ENCODE data around the gene CELA3B.
"Not testable (repeated sequence)": the region's sequence is repeated elsewhere in the genome, so short reads cannot be mapped to it uniquely, and the experiment has no call there.

CELA3B gene

GRCh38 chr1:21981253-21981652 is 4.4 kb downstream of the CELA3B start:
- DNase-seq: not testable (repeated sequence)

GRCh38 chr1:21982122-21982521 is 5.3 kb downstream of the CELA3B start:
- DNase-seq: not testable (repeated sequence)

GRCh38 chr1:21983539-21983938 is 6.7 kb downstream of the CELA3B start:
- DNase-seq: not testable (repeated sequence)

GRCh38 chr1:21985893-21986292 is 9.1 kb downstream of the CELA3B start:
- not testable (repeated sequence) for DNase-seq

GRCh38 chr1:21986386-21986785 is 9.6 kb downstream of the CELA3B start:
- DNase-seq: not testable (repeated sequence)

- not testable (repeated sequence) for DNase-seq
Observed at GRCh38 chr1:21989672-21990393, 13.0 kb downstream of the CELA3B start.

- not testable (repeated sequence) for DNase-seq
Observed at GRCh38 chr1:21992186-21992585, 15.4 kb downstream of the CELA3B start.

- DNase-seq: not testable (repeated sequence)
Observed at GRCh38 chr1:21994716-21995115, 17.9 kb downstream of the CELA3B start.

- not testable (repeated sequence) for DNase-seq
Observed at GRCh38 chr1:21996663-21996970, 19.8 kb downstream of the CELA3B start.

GRCh38 chr1:21997891-21998623 is 21.2 kb downstream of the CELA3B start:
- not testable (repeated sequence) for DNase-seq

GRCh38 chr1:21998624-21999294 is 21.9 kb downstream of the CELA3B start:
- not testable (repeated sequence) for DNase-seq

- DNase-seq: not testable (repeated sequence)
Observed at GRCh38 chr1:21999645-22000044, 22.8 kb downstream of the CELA3B start.

- no peak for DNase-seq
Observed at GRCh38 chr1:22001409-22001808, 24.6 kb downstream of the CELA3B start, which contains the start of gene CELA3A. Gene CELA3A, plus strand, starts transcription at chr1:22001657. Its CDS starts 18 bp downstream, at chr1:22001675.

- DNase-seq: not testable (repeated sequence)
Observed at GRCh38 chr1:22002461-22002860, 25.6 kb downstream of the CELA3B start.

GRCh38 chr1:22002875-22003274 is 26.1 kb downstream of the CELA3B start:
- not testable (repeated sequence) for DNase-seq

GRCh38 chr1:22003959-22004358 is 27.1 kb downstream of the CELA3B start:
- DNase-seq: not testable (repeated sequence)

GRCh38 chr1:22005261-22006149 is 28.7 kb downstream of the CELA3B start:
- not testable (repeated sequence) for DNase-seq

- not testable (repeated sequence) for DNase-seq
Observed at GRCh38 chr1:22006736-22007135, 29.9 kb downstream of the CELA3B start.

GRCh38 chr1:22007262-22007661 is 30.4 kb downstream of the CELA3B start:
- DNase-seq: not testable (repeated sequence)

GRCh38 chr1:22009566-22009965 is 32.7 kb downstream of the CELA3B start:
- DNase-seq: not testable (repeated sequence)

GRCh38 chr1:22012752-22013151 is 35.9 kb downstream of the CELA3B start:
- not testable (repeated sequence) for DNase-seq

- DNase-seq: not testable (repeated sequence)
Observed at GRCh38 chr1:22014575-22015206, 37.9 kb downstream of the CELA3B start.

All from NCI-H2081 treated with DMSO at 0.1 percent for 48 hours (cell line).